ENCODE measurements around the gene MGMT. TPM values are rescaled to one million over a fixed set of nuclear protein-coding genes. Genes with fewer than 3 reads are reported as not detected.

MGMT gene
- total RNA-seq, 1 experiment from 2014 or later: 11.5 TPM

- no peaks in the 10 kb centered on the region for H3K9me3 ChIP-seq (ENCODE audit: control insufficient read depth in 1 of 2, insufficient read depth in 1 of 2, low read depth in 1 of 2, low read length in 2 of 2)
- no peaks in the 10 kb centered on the region for H3K4me1 ChIP-seq (ENCODE audit: control insufficient read depth in 1 of 2, insufficient read depth in 2 of 2, low read length in 2 of 2)
- no peaks in the 10 kb centered on the region for H3K36me3 ChIP-seq (ENCODE audit: control insufficient read depth in 1 of 2, insufficient read depth in 2 of 2, low read length in 2 of 2)
- no peak overlapping the region for H3K4me2 ChIP-seq (ENCODE audit: low read length)
- no peak overlapping the region for H3K27ac ChIP-seq (ENCODE audit: low read depth, low read length)
- H3K9ac ChIP-seq (ENCODE audit: low read length): no peak overlapping the region
- no TSS peak for BruUV-seq (replicated peaks)
- POLR2A ChIA-PET: no interaction called here
- DNase-seq (ENCODE audit: low read depth, low spot score) (no peak), ATAC-seq (no peak)
- H3K79me2 ChIP-seq (ENCODE audit: insufficient read depth, low read length): no peaks in the 10 kb centered on the region
- RAD21 ChIA-PET (ENCODE audit: low non-redundant PET in 1 of 2, low total read pairs in 2 of 2, uncharacterized antibody in 2 of 2, unreplicated experiment in 2 of 2): no interaction called here
- intact Hi-C loops (cut with micrococcal nuclease): no loop called here
- TF ChIP-seq TCF7L2 (IDR thresholded peaks at IDR 0.05; ENCODE audit: borderline replicate concordance, extremely low read depth, insufficient read depth, insufficient read length) (no peak), FOSL1 (IDR thresholded peaks at IDR 0.05; ENCODE audit: low read depth) (no peak), JUND (IDR thresholded peaks at IDR 0.05) (no peak), SIN3A (IDR thresholded peaks at IDR 0.05; ENCODE audit: low read depth) (no peak), EGR1 (IDR thresholded peaks at IDR 0.05; ENCODE audit: low read depth) (no peak), ZNF274 (IDR thresholded peaks at IDR 0.05; ENCODE audit: low read depth, low read length) (no peak), EZH2 (IDR thresholded peaks at IDR 0.05) (no peak), MAX (IDR thresholded peaks at IDR 0.05) (no peak), YY1 (IDR thresholded peaks at IDR 0.05; ENCODE audit: extremely low read depth, insufficient replicate concordance, low read depth, low read length) (no peak), ZFX (IDR thresholded peaks at IDR 0.05) (no peak), EZH2phosphoT487 (IDR thresholded peaks at IDR 0.05; ENCODE audit: borderline replicate concordance) (no peak), RAD21 (IDR thresholded peaks at IDR 0.05; ENCODE audit: low read depth) (no peak), POLR2AphosphoS5 (IDR thresholded peaks at IDR 0.05; ENCODE audit: low read depth, low read length) (no peak), CEBPB (IDR thresholded peaks at IDR 0.05; ENCODE audit: low read depth) (no peak), POLR2A (IDR thresholded peaks at IDR 0.05; ENCODE audit: borderline replicate concordance, extremely low read depth, insufficient read depth, insufficient read length) (no peak), CTCF (IDR thresholded peaks at IDR 0.05 in 2 of 3, conservative IDR thresholded peaks at IDR 0.05 in 1 of 3; ENCODE audit: borderline replicate concordance in 1 of 3, insufficient read depth in 1 of 3, low read depth in 2 of 3, low read length in 2 of 3) (no peak), SRF (IDR thresholded peaks at IDR 0.05; ENCODE audit: low read depth) (no peak), REST (IDR thresholded peaks at IDR 0.05; ENCODE audit: low read depth) (no peak)
- TF ChIP-seq, protein P1, sequence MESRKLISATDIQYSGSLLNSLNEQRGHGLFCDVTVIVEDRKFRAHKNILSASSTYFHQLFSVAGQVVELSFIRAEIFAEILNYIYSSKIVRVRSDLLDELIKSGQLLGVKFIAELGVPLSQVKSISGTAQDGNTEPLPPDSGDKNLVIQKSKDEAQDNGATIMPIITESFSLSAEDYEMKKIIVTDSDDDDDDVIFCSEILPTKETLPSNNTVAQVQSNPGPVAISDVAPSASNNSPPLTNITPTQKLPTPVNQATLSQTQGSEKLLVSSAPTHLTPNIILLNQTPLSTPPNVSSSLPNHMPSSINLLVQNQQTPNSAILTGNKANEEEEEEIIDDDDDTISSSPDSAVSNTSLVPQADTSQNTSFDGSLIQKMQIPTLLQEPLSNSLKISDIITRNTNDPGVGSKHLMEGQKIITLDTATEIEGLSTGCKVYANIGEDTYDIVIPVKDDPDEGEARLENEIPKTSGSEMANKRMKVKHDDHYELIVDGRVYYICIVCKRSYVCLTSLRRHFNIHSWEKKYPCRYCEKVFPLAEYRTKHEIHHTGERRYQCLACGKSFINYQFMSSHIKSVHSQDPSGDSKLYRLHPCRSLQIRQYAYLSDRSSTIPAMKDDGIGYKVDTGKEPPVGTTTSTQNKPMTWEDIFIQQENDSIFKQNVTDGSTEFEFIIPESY (IDR thresholded peaks at IDR 0.05; ENCODE audit: extremely low read depth, insufficient replicate concordance, low read length): no peak
- CTCF ChIA-PET: no interaction called here
- no peaks in the 10 kb centered on the region for H4K20me1 ChIP-seq (ENCODE audit: insufficient read depth)
- no peaks in the 10 kb centered on the region for H3K9me2 ChIP-seq (ENCODE audit: insufficient read depth)
- no peaks in the 10 kb centered on the region for H3K27me3 ChIP-seq (ENCODE audit: insufficient read depth, low read length)
- H3K4me3 ChIP-seq (replicated peaks in 1 of 2; ENCODE audit: low read depth in 1 of 2, low read length in 2 of 2): no peak overlapping the region
- no peak overlapping the region for H2AFZ ChIP-seq (ENCODE audit: low read depth, low read length, poor library complexity, severe bottlenecking)
Observed at GRCh38 chr10:129702605-129703004, 235.6 kb downstream of the MGMT start.
